ENCODE results near the gene TAC3.
"Not testable (repeated sequence)": the region's sequence is repeated elsewhere in the genome, so short reads cannot be mapped to it uniquely, and the experiment has no call there.

- not testable (repeated sequence) for TF ChIP-seq CTCF (conservative IDR thresholded peaks at IDR 0.05; ENCODE audit: low read length); EZH2phosphoT487 (IDR thresholded peaks at IDR 0.05; ENCODE audit: borderline replicate concordance, low read depth, low read length)
These were observed 30.6 kb downstream of the TAC3 start for GRCh38 chr12:56985714-56986113.

Measured in OCI-LY7 (cell line).